Measurements from ENCODE around the gene HAL. TPM values are rescaled to one million over a fixed set of nuclear protein-coding genes. Genes with fewer than 3 reads are reported as not detected.

HAL gene
- total RNA-seq, 1 experiment from 2014 or later: 1.8 TPM

DNA sequence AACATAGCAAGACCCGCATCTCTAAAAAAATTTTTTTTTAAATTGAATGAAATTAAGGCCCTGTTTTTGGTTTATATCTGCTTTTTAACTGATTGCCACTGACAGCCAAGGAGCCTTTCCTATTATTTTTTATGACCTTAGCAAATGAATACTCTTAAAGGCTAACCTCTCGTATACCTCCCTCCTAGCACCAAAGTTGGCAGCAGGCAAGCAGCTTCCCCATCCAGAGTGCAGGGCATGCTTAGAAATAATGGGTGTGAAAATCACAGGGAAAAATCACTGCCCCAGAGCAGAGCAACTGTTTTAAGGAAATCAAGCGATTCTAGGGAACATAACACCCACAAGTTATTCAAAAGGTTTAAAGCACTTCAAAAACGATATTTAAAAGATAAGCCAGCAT is 20.7 kb downstream of the HAL start:
- ChIA-PET POLR2A (no interaction called here), RAD21 (ENCODE audit: low non-redundant PET in 1 of 2, low total read pairs in 2 of 2, uncharacterized antibody in 2 of 2, unreplicated experiment in 2 of 2) (no interaction called here), CTCF (no interaction called here)
- no peak overlapping the region for H3K9ac ChIP-seq (ENCODE audit: low read length)
- H3K79me2 ChIP-seq (ENCODE audit: insufficient read depth, low read length): no peaks in the 10 kb centered on the region
- intact Hi-C loops (cut with micrococcal nuclease): no loop called here
- H3K4me3 ChIP-seq (replicated peaks in 1 of 2; ENCODE audit: low read depth in 1 of 2, low read length in 2 of 2): no peak overlapping the region
- H3K27ac ChIP-seq (ENCODE audit: low read depth, low read length): no peak overlapping the region
- no peak for TF ChIP-seq JUND (IDR thresholded peaks at IDR 0.05)
- TF ChIP-seq TCF7L2 (IDR thresholded peaks at IDR 0.05; ENCODE audit: borderline replicate concordance, extremely low read depth, insufficient read depth, insufficient read length): no peak
- TF ChIP-seq, protein P1, sequence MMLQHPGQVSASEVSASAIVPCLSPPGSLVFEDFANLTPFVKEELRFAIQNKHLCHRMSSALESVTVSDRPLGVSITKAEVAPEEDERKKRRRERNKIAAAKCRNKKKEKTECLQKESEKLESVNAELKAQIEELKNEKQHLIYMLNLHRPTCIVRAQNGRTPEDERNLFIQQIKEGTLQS (IDR thresholded peaks at IDR 0.05): no peak
- no peak for TF ChIP-seq YY1 (IDR thresholded peaks at IDR 0.05; ENCODE audit: extremely low read depth, insufficient replicate concordance, low read depth, low read length)
- no peak for TF ChIP-seq SP1 (IDR thresholded peaks at IDR 0.05; ENCODE audit: low read depth)
- TF ChIP-seq RAD21 (IDR thresholded peaks at IDR 0.05; ENCODE audit: low read depth): no peak
- TF ChIP-seq, protein P2, sequence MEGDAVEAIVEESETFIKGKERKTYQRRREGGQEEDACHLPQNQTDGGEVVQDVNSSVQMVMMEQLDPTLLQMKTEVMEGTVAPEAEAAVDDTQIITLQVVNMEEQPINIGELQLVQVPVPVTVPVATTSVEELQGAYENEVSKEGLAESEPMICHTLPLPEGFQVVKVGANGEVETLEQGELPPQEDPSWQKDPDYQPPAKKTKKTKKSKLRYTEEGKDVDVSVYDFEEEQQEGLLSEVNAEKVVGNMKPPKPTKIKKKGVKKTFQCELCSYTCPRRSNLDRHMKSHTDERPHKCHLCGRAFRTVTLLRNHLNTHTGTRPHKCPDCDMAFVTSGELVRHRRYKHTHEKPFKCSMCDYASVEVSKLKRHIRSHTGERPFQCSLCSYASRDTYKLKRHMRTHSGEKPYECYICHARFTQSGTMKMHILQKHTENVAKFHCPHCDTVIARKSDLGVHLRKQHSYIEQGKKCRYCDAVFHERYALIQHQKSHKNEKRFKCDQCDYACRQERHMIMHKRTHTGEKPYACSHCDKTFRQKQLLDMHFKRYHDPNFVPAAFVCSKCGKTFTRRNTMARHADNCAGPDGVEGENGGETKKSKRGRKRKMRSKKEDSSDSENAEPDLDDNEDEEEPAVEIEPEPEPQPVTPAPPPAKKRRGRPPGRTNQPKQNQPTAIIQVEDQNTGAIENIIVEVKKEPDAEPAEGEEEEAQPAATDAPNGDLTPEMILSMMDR (IDR thresholded peaks at IDR 0.05 in 2 of 3, conservative IDR thresholded peaks at IDR 0.05 in 1 of 3; ENCODE audit: borderline replicate concordance in 1 of 3, insufficient read depth in 1 of 3, low read depth in 2 of 3, low read length in 2 of 3): no peak
- no peak for TF ChIP-seq EZH2 (IDR thresholded peaks at IDR 0.05)
- TF ChIP-seq, protein P3, sequence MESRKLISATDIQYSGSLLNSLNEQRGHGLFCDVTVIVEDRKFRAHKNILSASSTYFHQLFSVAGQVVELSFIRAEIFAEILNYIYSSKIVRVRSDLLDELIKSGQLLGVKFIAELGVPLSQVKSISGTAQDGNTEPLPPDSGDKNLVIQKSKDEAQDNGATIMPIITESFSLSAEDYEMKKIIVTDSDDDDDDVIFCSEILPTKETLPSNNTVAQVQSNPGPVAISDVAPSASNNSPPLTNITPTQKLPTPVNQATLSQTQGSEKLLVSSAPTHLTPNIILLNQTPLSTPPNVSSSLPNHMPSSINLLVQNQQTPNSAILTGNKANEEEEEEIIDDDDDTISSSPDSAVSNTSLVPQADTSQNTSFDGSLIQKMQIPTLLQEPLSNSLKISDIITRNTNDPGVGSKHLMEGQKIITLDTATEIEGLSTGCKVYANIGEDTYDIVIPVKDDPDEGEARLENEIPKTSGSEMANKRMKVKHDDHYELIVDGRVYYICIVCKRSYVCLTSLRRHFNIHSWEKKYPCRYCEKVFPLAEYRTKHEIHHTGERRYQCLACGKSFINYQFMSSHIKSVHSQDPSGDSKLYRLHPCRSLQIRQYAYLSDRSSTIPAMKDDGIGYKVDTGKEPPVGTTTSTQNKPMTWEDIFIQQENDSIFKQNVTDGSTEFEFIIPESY (IDR thresholded peaks at IDR 0.05; ENCODE audit: extremely low read depth, insufficient replicate concordance, low read length): no peak
- TF ChIP-seq ZNF274 (IDR thresholded peaks at IDR 0.05; ENCODE audit: low read depth, low read length): no peak
- H2AFZ ChIP-seq (ENCODE audit: low read depth, low read length, poor library complexity, severe bottlenecking): no peak overlapping the region
- no peaks in the 10 kb centered on the region for H4K20me1 ChIP-seq (ENCODE audit: insufficient read depth)
- DNase-seq (ENCODE audit: low read depth, low spot score): no peak
- H3K36me3 ChIP-seq (ENCODE audit: control insufficient read depth in 1 of 2, insufficient read depth in 2 of 2, low read length in 2 of 2): no peaks in the 10 kb centered on the region
- BruUV-seq (replicated peaks): no TSS peak
- H3K9me2 ChIP-seq (ENCODE audit: insufficient read depth): no peaks in the 10 kb centered on the region
- peaks cover 0 to 7% of the 10 kb centered on the region in 2 experiments; a peak in 1 of 4 replicates for H3K4me1 ChIP-seq (ENCODE audit: control insufficient read depth in 1 of 2, insufficient read depth in 2 of 2, low read length in 2 of 2)
- no peak for ATAC-seq
- no peaks in the 10 kb centered on the region for H3K27me3 ChIP-seq (ENCODE audit: insufficient read depth, low read length)
- H3K9me3 ChIP-seq (ENCODE audit: control insufficient read depth in 1 of 2, insufficient read depth in 1 of 2, low read depth in 1 of 2, low read length in 2 of 2): no peaks in the 10 kb centered on the region
- no peak overlapping the region for H3K4me2 ChIP-seq (ENCODE audit: low read length)
